ENCODE results near the gene RPP25L.

RPP25L gene

DNA sequence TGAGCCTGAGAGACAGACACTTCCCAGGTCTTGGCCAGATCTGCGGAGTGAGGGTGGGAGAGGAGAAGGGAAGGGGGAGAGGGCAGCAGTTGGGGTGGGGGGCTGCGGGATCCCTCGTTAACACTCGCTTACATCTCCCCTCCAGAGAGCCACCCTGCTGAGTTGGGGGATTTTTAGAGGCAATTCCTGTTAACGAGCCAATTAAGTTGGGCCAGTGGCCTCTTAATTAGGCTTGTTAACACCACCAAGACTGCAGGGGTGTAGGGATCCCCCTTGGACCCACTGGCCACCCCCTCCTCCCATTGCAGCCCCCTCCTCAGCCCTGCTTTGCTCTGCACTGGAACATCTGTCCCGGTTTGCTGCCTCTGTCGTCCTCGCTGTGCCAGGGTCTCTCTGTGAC lies 46.0 kb downstream of the RPP25L start:
- no peak for DNase-seq

DNA sequence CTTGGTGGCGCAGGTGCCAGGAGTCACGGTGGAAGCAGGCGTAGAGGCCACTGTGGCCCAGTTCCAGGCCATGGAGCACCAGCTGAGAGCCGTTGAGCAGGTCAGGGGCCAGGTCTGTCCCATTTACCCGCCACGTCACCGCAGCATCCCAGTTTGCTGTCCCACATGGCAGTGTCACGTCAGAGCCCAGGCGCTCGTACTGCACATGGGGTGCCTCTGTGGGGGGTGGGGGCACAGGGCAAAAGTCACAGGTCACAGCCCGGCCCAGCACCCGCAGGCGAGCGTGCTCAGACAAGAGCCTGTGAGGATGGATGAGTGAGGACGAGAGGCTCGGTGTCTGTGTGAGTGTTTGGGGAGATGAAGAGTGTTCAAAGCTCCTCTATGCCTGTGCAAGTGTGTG lies 47.3 kb downstream of the RPP25L start:
- no peak for DNase-seq

DNA sequence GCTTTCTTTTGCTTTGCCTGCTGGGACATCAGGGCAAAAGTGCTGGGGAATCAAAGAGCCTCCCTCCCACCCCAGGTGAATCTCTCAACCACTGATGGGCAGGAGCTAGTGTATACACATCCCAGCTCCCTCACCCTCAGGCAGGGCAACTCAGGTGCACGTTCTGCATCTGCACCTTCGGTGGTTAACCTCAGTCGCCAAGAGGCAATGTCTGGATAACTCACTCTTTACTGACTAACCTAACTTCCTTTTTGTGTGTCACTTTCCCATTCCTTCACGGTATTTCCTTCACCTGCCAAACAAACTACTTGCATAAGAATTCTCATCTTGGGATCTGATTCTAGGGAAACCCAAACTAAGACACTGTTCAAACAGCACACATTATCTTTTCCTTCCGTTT lies 48.6 kb downstream of the RPP25L start:
- DNase-seq = no peak

DNA sequence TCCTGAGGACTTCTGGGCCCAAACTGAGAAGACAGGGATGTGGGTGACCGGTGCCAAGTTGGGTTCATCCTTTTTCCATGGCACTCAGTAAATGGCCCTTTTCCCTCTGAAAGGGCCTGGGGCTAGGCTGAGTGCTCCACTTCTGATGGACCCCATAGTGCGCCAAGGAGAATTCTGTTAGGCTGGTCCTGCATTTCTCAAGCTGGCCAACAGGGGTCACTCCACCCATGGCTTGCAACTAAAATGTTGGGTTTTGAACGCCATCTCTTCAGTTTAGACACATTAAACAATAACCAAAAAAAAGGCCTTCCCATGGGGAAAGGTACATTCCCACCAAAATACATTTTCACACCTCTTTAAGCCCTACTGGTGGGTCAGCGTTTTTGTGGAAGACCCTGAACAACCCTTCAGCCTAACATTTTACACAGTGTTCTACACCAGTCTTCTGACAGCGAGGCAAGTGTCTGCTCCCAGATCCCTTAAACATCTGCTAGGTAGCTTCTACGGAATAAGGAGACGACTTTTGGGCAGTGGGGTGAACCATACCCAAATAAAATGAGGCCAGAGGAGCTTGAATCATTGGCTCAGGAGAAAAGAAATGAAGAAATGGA lies 49.7 kb downstream of the RPP25L start:
- DNase-seq = no peak

DNA sequence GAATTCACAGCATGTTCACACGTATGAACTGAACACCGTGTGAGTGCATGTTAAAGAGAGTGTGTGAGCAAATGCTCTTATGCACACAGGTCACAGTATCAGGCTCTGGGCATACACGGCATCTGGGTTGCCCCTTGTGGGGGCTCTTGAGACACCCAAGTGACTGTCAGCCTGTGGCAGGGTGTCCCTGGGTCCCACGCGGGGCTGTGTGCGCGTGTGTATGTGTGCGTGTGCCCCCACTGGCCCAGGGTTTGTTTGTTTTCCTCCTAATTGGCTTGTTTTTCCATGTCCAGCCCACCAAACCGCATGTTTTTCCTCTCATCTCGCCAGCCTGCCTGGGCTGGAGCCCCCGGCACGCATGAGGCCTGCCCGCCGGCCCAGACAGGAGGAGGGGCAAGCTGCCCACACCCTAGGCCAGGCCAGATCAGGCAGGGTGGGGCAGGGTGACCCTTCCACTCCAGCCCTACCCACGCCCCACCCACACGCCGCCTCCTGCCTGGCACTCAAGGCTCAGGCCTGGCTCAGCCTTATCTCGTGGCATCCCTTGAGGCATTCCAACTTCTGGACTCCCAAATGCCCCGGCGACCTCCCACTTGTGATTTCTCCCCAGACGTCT lies 51.2 kb downstream of the RPP25L start:
- DNase-seq = no peak
